Measurements from ENCODE around the gene MPHOSPH9.
A peak's percentile ranks its signal among the peaks of the same experiment; 100 is the strongest.

Gene MPHOSPH9

DNA sequence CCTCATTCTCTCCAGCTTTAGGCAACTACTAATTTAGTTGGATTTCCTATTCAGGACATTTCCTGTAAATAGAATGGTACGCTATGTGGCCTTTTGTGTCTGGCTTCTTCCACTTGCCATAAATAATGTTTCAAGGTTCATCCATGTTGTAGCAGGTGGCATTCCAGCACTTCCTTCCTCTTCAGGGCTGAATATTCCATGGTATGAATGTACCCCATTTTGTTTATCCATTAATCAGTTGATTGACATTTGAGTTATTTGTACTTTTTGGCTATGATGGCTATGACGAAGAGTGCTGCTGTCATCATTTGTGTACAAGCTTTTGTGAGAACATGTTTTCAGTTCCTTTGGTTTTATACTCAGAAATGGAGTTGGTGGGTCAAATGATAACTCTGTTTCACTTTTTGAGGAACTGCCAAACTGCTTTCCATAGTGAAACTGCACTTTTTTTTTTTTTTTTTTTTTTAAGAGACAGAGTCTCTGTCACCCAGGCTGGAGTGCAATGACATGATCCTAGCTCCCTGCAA lies 45.2 kb upstream of the MPHOSPH9 start:
- H3K4me3 ChIP-seq (ENCODE audit: insufficient read depth in 1 of 2, low read depth in 1 of 2, low read length in 2 of 2) = no peak overlapping the region
- H2AK5ac ChIP-seq (ENCODE audit: low read length, severe bottlenecking) = no peak overlapping the region
- no peaks in the 10 kb centered on the region for H3K9me3 ChIP-seq (ENCODE audit: control insufficient read depth, low read length)
- no peak overlapping the region for H3K4ac ChIP-seq (ENCODE audit: low read depth in 1 of 2, low read length in 2 of 2)
- H3K27ac ChIP-seq (ENCODE audit: low read length, poor library complexity, severe bottlenecking) = no peak overlapping the region
- no peak overlapping the region for H3K14ac ChIP-seq (ENCODE audit: low read length in 2 of 2)
- no peak overlapping the region for H2BK5ac ChIP-seq (ENCODE audit: low read depth, low read length, poor library complexity, severe bottlenecking)
- no peaks in the 10 kb centered on the region for H3K4me1 ChIP-seq (ENCODE audit: control insufficient read depth, insufficient read depth, low read depth, low read length)
- no peak overlapping the region for H2BK12ac ChIP-seq (ENCODE audit: low read length in 2 of 2)
- H3K18ac ChIP-seq (ENCODE audit: low read depth in 1 of 2, low read length in 2 of 2) = no peak overlapping the region
- H4K91ac ChIP-seq (ENCODE audit: low read length) = no peak overlapping the region
- H3K79me1 ChIP-seq (replicated peaks; ENCODE audit: low read length, poor library complexity, severe bottlenecking) = no peaks in the 10 kb centered on the region
- no peak overlapping the region for H3K4me2 ChIP-seq (ENCODE audit: low read length, poor library complexity, severe bottlenecking)
- no peak overlapping the region for H2AFZ ChIP-seq (ENCODE audit: low read depth, low read length)
- no peaks in the 10 kb centered on the region for H3K27me3 ChIP-seq (ENCODE audit: control insufficient read depth in 1 of 2, insufficient read depth in 1 of 2, low read length in 2 of 2)
- DNase-seq = no peak
- no peak overlapping the region for H4K8ac ChIP-seq (ENCODE audit: low read length)
- H3K23ac ChIP-seq (ENCODE audit: low read length in 2 of 2) = no peak overlapping the region
- WGBS = 68% methylated on average over 2 of the region's 2 CpGs
- H3K9ac ChIP-seq (ENCODE audit: low read length) = no peak overlapping the region
- H3K36me3 ChIP-seq (ENCODE audit: control insufficient read depth in 1 of 2, insufficient read depth in 2 of 2, low read depth in 1 of 2, low read length in 2 of 2) = no peaks in the 10 kb centered on the region
- no peak overlapping the region for H2BK120ac ChIP-seq (ENCODE audit: low read depth, low read length)
- H2BK15ac ChIP-seq (ENCODE audit: low read depth, poor library complexity, severe bottlenecking) = no peak overlapping the region

DNA sequence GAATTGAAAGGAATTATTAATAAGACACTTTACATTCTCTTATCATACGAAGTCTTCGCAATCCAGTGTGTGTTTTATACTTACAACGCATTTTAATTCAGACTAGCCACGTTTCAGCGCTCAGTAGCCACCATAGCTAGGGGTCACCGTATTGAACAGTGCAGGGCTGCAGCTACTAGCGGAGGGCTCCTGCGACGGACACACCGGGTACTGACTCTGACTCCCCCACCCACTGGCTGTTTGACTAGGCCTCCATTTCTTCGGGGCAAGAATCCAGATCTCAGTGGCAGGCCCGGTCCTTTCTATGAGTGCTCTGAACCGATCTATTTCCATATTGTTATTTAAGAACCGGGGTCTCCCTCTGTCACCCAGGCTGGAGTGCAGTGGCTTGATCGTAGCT lies 40.2 kb upstream of the MPHOSPH9 start:
- no peak overlapping the region for H3K23ac ChIP-seq (ENCODE audit: low read length in 2 of 2)

GRCh38 chr12:123271001-123271668 lies 38.2 kb upstream of the MPHOSPH9 start:
- Histone ChIP-seq H3K79me1 (replicated peaks; ENCODE audit: low read length, poor library complexity, severe bottlenecking) (peaks cover 4% of the 10 kb centered on the region), H3K23ac (ENCODE audit: low read length in 2 of 2) (peak overlapping the region; percentile 64 to 91), H3K36me3 (ENCODE audit: control insufficient read depth in 1 of 2, insufficient read depth in 2 of 2, low read depth in 1 of 2, low read length in 2 of 2) (peaks cover 7 to 32% of the 10 kb centered on the region in 2 experiments), H4K8ac (ENCODE audit: low read length) (peak overlapping the region; percentile 88), H3K4ac (ENCODE audit: low read depth in 1 of 2, low read length in 2 of 2) (peak overlapping the region; percentile 96 to 97), H2BK5ac (ENCODE audit: low read depth, low read length, poor library complexity, severe bottlenecking) (peak overlapping the region; percentile 67), H2AK5ac (ENCODE audit: low read length, severe bottlenecking) (no peak overlapping the region), H2AFZ (ENCODE audit: low read depth, low read length) (peak overlapping the region; percentile 55), H3K9me3 (ENCODE audit: control insufficient read depth, low read length) (no peaks in the 10 kb centered on the region), H3K18ac (ENCODE audit: low read depth in 1 of 2, low read length in 2 of 2) (peak overlapping the region; percentile 94 to 97), H3K27ac (ENCODE audit: low read length, poor library complexity, severe bottlenecking) (no peak overlapping the region), H3K27me3 (ENCODE audit: control insufficient read depth in 1 of 2, insufficient read depth in 1 of 2, low read length in 2 of 2) (no peaks in the 10 kb centered on the region), H3K4me1 (ENCODE audit: control insufficient read depth, insufficient read depth, low read depth, low read length) (peaks cover 28% of the 10 kb centered on the region), H3K9ac (ENCODE audit: low read length) (peak overlapping the region; percentile 99), H3K14ac (ENCODE audit: low read length in 2 of 2) (peak overlapping the region; percentile 47 to 98), H2BK15ac (ENCODE audit: low read depth, poor library complexity, severe bottlenecking) (peak overlapping the region; percentile 65), H2BK120ac (ENCODE audit: low read depth, low read length) (peak overlapping the region; percentile 95), H3K4me3 (ENCODE audit: insufficient read depth in 1 of 2, low read depth in 1 of 2, low read length in 2 of 2) (peak overlapping the region; percentile 86 to 95), H4K91ac (ENCODE audit: low read length) (peak overlapping the region; percentile 90), H3K4me2 (ENCODE audit: low read length, poor library complexity, severe bottlenecking) (no peak overlapping the region), H2BK12ac (ENCODE audit: low read length in 2 of 2) (no peak overlapping the region)
- DNase-seq = peak; percentile 64
- under 1% methylated on average over 49 of the region's 108 CpGs for WGBS

More for the DNA sequence above, 40.2 kb upstream of the MPHOSPH9 start:
- Histone ChIP-seq H3K14ac (ENCODE audit: low read length in 2 of 2) (no peak overlapping the region), H3K79me1 (replicated peaks; ENCODE audit: low read length, poor library complexity, severe bottlenecking) (peaks cover 2% of the 10 kb centered on the region), H3K18ac (ENCODE audit: low read depth in 1 of 2, low read length in 2 of 2) (no peak overlapping the region), H3K4ac (ENCODE audit: low read depth in 1 of 2, low read length in 2 of 2) (peak overlapping the region in 1 of 2 experiments; percentile 58), H3K4me2 (ENCODE audit: low read length, poor library complexity, severe bottlenecking) (no peak overlapping the region), H2BK15ac (ENCODE audit: low read depth, poor library complexity, severe bottlenecking) (no peak overlapping the region), H3K27ac (ENCODE audit: low read length, poor library complexity, severe bottlenecking) (no peak overlapping the region), H2BK120ac (ENCODE audit: low read depth, low read length) (no peak overlapping the region), H2AK5ac (ENCODE audit: low read length, severe bottlenecking) (no peak overlapping the region), H2BK12ac (ENCODE audit: low read length in 2 of 2) (no peak overlapping the region), H2AFZ (ENCODE audit: low read depth, low read length) (no peak overlapping the region), H3K9ac (ENCODE audit: low read length) (no peak overlapping the region), H2BK5ac (ENCODE audit: low read depth, low read length, poor library complexity, severe bottlenecking) (no peak overlapping the region), H3K4me3 (ENCODE audit: insufficient read depth in 1 of 2, low read depth in 1 of 2, low read length in 2 of 2) (no peak overlapping the region), H4K91ac (ENCODE audit: low read length) (no peak overlapping the region), H3K36me3 (ENCODE audit: control insufficient read depth in 1 of 2, insufficient read depth in 2 of 2, low read depth in 1 of 2, low read length in 2 of 2) (peaks cover 0 to 11% of the 10 kb centered on the region in 2 experiments), H3K4me1 (ENCODE audit: control insufficient read depth, insufficient read depth, low read depth, low read length) (peaks cover 17% of the 10 kb centered on the region), H3K27me3 (ENCODE audit: control insufficient read depth in 1 of 2, insufficient read depth in 1 of 2, low read length in 2 of 2) (no peaks in the 10 kb centered on the region), H4K8ac (ENCODE audit: low read length) (peak overlapping the region; percentile 35), H3K9me3 (ENCODE audit: control insufficient read depth, low read length) (no peaks in the 10 kb centered on the region)
- DNase-seq = no peak
- 92% methylated on average over 15 of the region's 15 CpGs for WGBS

DNA sequence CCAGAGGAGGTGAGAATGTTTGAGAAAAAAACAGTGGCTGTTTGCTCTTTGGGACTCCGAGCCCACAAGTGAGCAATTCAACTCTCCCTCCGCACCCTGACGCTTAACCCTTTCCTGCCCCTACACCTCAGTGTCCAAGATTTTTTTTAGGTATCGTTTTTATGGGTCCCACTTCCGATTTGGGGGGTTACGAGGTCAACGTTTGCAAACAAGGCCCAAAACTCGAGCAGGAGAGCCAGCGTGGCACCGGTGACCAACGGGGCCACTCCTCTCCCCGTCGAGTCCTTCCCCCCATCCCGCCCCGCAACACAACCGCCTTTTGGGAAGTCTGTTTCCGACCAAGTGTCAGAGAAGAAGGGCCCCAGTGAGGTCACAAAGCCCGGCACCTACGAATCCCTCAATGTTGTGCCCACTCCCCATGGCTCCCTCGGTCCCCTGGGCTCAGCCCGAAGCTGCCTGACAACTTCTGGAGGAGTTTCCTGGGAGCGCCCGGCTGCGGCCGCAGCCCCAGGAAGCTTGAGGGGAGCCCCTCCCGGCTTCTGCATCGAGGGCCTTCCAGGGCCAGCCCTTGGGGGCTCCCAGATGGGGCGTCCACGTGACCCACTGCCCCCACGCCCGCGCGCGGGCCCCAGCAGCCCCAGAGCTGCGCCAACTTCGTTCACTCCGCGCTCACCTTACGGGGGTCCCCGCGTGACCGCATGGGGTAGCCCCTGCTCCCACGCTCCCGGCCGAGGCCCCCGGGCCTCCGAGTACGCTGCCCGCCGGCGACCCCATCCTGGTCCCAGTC lies 37.5 kb upstream of the MPHOSPH9 start:
- Histone ChIP-seq H3K4me1 (ENCODE audit: control insufficient read depth, insufficient read depth, low read depth, low read length) (peaks cover 28% of the 10 kb centered on the region), H3K4ac (ENCODE audit: low read depth in 1 of 2, low read length in 2 of 2) (peak overlapping the region; percentile 93 to 99), H3K27me3 (ENCODE audit: control insufficient read depth in 1 of 2, insufficient read depth in 1 of 2, low read length in 2 of 2) (no peaks in the 10 kb centered on the region), H2BK120ac (ENCODE audit: low read depth, low read length) (peak overlapping the region; percentile 80), H3K4me3 (ENCODE audit: insufficient read depth in 1 of 2, low read depth in 1 of 2, low read length in 2 of 2) (peak overlapping the region; percentile 86 to 95), H3K9ac (ENCODE audit: low read length) (peak overlapping the region; percentile 99), H3K23ac (ENCODE audit: low read length in 2 of 2) (peak overlapping the region; percentile 64 to 81), H2BK5ac (ENCODE audit: low read depth, low read length, poor library complexity, severe bottlenecking) (no peak overlapping the region), H3K79me1 (replicated peaks; ENCODE audit: low read length, poor library complexity, severe bottlenecking) (peaks cover 5% of the 10 kb centered on the region), H2BK12ac (ENCODE audit: low read length in 2 of 2) (peak overlapping the region; percentile 30 to 80), H4K91ac (ENCODE audit: low read length) (peak overlapping the region; percentile 98), H3K14ac (ENCODE audit: low read length in 2 of 2) (peak overlapping the region; percentile 89 to 98), H3K4me2 (ENCODE audit: low read length, poor library complexity, severe bottlenecking) (peak overlapping the region; percentile 83), H3K18ac (ENCODE audit: low read depth in 1 of 2, low read length in 2 of 2) (peak overlapping the region; percentile 94 to 97), H2AK5ac (ENCODE audit: low read length, severe bottlenecking) (peak overlapping the region; percentile 77), H3K9me3 (ENCODE audit: control insufficient read depth, low read length) (no peaks in the 10 kb centered on the region), H4K8ac (ENCODE audit: low read length) (peak overlapping the region; percentile 98), H2BK15ac (ENCODE audit: low read depth, poor library complexity, severe bottlenecking) (peak overlapping the region; percentile 20), H3K36me3 (ENCODE audit: control insufficient read depth in 1 of 2, insufficient read depth in 2 of 2, low read depth in 1 of 2, low read length in 2 of 2) (peaks cover 9 to 39% of the 10 kb centered on the region in 2 experiments), H3K27ac (ENCODE audit: low read length, poor library complexity, severe bottlenecking) (peak overlapping the region; percentile 81), H2AFZ (ENCODE audit: low read depth, low read length) (peak overlapping the region; percentile 55)
- DNase-seq = peak; percentile 33
- WGBS = under 1% methylated on average over 51 of the region's 51 CpGs
